SU-DHL-6 (cell line): ENCODE results near the gene IDI2.

Experiments
- CTCF ChIP-seq: fragments of 200-600 bp; sonication (generic); IDR thresholded peaks from one replicate; pipeline ENCODE4 v1.5.1; 2017; ENCODE audit warnings: antibody characterized with exemption, mild to moderate bottlenecking, low read length, moderate library complexity; ENCODE audit not compliant: insufficient read depth, poor library complexity, severe bottlenecking
- EZH2phosphoT487 ChIP-seq: fragments of 200-600 bp; sonication (generic), shearing (Covaris generic); conservative IDR thresholded peaks from 2 replicates; pipeline ENCODE4 v1.6.1; 2018; ENCODE audit warnings: mild to moderate bottlenecking, antibody characterized with exemption, low read length, moderate library complexity, mixed read lengths

- TF ChIP-seq CTCF (no peak), EZH2phosphoT487 (no peak)
Measured at GRCh38 chr10:1048349-1048731, 22.7 kb upstream of the IDI2 start.
